ENCODE results near the gene MRTFA. TPM values are rescaled to one million over a fixed set of nuclear protein-coding genes. Genes with fewer than 3 reads are reported as not detected.

MRTFA gene
- total RNA-seq, 4 donors from 2014 or later: 59.7 to 163 (median 111) TPM

DNA sequence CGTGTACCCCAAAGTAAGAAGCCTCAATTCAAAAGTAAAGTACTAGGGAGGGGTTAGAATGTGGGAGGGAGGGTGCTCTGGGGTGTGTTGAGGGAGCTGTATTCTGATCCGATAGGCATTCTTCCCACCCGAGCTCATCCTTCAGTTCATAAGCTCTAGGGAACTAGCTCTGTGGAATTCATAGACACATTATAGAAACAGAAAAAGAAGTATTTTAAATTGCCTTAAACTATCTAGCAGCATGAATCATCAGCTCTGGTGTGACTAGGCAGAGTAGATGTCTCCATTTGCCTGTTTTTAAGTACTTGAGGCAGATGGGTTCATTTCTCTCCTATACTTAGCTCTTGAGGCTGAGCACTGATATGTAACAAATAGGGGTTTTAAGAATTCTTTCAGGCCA is 273.5 kb downstream of the MRTFA start:
- TF ChIP-seq, protein P1, sequence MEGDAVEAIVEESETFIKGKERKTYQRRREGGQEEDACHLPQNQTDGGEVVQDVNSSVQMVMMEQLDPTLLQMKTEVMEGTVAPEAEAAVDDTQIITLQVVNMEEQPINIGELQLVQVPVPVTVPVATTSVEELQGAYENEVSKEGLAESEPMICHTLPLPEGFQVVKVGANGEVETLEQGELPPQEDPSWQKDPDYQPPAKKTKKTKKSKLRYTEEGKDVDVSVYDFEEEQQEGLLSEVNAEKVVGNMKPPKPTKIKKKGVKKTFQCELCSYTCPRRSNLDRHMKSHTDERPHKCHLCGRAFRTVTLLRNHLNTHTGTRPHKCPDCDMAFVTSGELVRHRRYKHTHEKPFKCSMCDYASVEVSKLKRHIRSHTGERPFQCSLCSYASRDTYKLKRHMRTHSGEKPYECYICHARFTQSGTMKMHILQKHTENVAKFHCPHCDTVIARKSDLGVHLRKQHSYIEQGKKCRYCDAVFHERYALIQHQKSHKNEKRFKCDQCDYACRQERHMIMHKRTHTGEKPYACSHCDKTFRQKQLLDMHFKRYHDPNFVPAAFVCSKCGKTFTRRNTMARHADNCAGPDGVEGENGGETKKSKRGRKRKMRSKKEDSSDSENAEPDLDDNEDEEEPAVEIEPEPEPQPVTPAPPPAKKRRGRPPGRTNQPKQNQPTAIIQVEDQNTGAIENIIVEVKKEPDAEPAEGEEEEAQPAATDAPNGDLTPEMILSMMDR (IDR thresholded peaks at IDR 0.05): no peak
- no peak for TF ChIP-seq POLR2A (IDR thresholded peaks at IDR 0.05)
- WGBS, 2 donors: 90 to 95% methylated on average over 3 of the region's 3 CpGs
- intact Hi-C loops (cut with DNase I; ENCODE audit: low total_unique reads): no loop called here
- H3K4me3 ChIP-seq (ENCODE audit: low read depth, poor library complexity, severe bottlenecking): no peak overlapping the region
- DNase-seq (ENCODE audit: low spot score in 2 of 2): no peak

DNA sequence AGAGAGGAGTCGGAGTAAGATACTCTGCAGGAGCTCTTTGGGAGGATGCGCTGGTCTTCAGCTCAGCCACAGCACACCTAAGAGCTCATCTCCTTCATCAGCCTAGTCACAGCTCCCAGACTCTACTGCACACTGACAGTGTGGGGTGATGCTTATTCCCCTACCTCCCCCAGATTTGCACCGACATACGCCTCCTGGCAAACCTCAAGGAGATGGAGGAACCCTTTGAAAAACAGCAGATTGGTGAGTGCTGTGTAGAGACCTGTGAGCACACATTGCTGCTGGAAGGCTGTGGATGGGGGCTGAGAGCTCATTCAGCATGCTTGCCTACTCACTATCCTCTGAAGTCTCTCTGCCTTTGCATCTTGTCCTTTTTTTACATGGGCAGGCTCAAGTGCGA is 275.4 kb downstream of the MRTFA start:
- intact Hi-C loops (cut with DNase I; ENCODE audit: low total_unique reads): no loop called here
- TF ChIP-seq, protein P1 (IDR thresholded peaks at IDR 0.05): no peak
- no peak for TF ChIP-seq POLR2A (IDR thresholded peaks at IDR 0.05)
- WGBS, 2 donors: 98 to 99% methylated on average over 5 of the region's 5 CpGs
- no peak for DNase-seq (ENCODE audit: low spot score in 2 of 2)
- no peak overlapping the region for H3K4me3 ChIP-seq (ENCODE audit: low read depth, poor library complexity, severe bottlenecking)

Other genes starting within 250 kb of the MRTFA start
- under 1 TPM; 0.19 to 0.58 (median 0.41) TPM for gene MCHR1, start 42.8 kb upstream of the MRTFA start, total RNA-seq
- gene SLC25A17, start 182.6 kb upstream of the MRTFA start, total RNA-seq: 10 to 100 TPM; 15.4 to 23.0 (median 19.5) TPM
- gene ST13, start 219.9 kb upstream of the MRTFA start, total RNA-seq: 100 to 1,000 TPM; 130 to 143 (median 139) TPM
- 10 to 100 TPM in 3 of 4 donors, 1 to 10 TPM in 1; 8.7 to 11.2 (median 10.6) TPM for gene XPNPEP3, start 220.4 kb upstream of the MRTFA start, total RNA-seq
- gene DNAJB7, start 225.4 kb upstream of the MRTFA start, total RNA-seq: not detected

All from lower leg skin (tissue), 4 donors.